ENCODE measurements around the gene PSMG1.

PSMG1 gene

GRCh38 chr21:39155578-39155977, 27.7 kb downstream of the PSMG1 start:
- no peak for DNase-seq

DNA sequence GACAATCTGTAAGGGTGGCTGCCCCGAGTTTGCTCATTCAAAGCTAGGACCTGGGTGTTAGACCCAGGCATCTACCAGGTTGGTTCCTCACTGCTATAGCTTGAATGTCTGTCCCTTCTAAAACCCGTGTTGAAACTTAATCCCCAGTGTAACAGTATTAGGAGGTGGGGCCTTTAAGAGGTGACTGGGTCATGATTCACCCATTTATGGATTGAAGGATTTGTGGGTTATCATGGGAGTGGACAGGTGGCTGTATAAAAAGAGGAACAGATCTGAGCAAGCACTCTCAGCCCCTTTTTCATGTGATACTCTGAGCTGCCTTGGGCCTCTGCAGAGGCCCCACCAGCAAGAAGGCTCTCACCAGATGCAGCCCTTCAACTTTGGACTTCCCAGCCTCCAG, 29.4 kb downstream of the PSMG1 start:
- DNase-seq = no peak

- DNase-seq = no peak
Measured at GRCh38 chr21:39153373-39153772, 29.9 kb downstream of the PSMG1 start.

GRCh38 chr21:39152271-39152670, 31.0 kb downstream of the PSMG1 start:
- DNase-seq = no peak

DNA sequence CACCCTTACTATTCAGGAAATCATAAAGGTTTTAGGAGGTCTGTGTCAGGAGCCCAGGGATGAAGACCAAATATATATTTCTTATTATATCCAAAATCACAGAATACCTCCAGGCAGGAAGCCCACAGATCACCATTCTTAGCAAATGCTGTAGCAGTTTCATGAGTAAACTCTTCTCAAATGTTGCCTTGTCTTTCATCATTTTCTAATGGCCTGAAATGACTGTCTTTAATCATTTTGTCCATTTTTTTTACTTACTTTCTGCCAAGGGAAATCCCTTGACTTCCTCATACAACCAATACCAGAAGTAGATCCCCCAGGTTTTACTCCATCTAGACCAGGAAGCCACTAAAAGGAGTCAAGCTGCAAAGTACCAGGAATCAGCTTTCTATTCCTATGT, 32.4 kb downstream of the PSMG1 start:
- no peak for DNase-seq

DNA sequence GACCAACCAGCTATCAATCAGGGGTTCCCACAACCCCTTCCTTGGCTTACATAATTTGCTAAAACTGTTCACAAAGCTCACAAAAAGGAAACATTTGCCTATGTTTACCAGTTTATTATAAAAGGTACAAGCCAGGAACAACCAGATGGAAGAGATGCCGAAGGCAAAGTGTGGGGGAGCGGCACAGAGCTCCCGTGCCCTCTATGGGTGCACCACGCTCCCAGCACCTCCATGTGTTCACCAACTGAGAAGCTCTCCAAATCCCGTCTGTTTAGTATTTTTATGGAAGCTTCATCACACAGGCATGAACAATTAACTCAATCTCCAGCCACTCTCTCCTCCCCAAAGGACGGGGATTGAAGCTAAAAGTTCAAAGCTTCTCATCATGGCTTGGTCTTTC, 32.9 kb downstream of the PSMG1 start:
- DNase-seq = no peak

GRCh38 chr21:39149882-39150281, 33.4 kb downstream of the PSMG1 start:
- no peak for DNase-seq

DNA sequence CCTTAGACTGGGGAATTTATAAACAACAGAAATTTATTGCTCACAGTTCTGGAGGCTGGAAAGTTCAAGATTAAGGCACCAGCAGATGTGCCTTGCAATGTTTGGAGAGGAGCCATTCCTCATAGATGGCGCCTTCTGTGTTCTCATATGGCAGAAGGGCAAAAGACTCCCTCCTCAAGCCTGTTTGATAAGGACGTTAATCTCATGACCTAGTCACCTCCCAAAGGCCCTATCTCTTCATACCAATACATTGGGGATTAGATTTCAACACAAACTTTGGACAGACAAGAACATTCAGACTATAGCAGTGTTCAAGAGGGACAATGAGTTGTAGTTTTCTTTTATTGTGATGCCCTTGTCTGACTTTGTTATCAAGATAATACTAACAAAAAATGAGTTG, 34.3 kb downstream of the PSMG1 start:
- no peak for DNase-seq

GRCh38 chr21:39144191-39144590, 39.1 kb downstream of the PSMG1 start:
- DNase-seq = no peak

- no peak for DNase-seq
Measured at GRCh38 chr21:39142972-39143371, 40.3 kb downstream of the PSMG1 start.

DNA sequence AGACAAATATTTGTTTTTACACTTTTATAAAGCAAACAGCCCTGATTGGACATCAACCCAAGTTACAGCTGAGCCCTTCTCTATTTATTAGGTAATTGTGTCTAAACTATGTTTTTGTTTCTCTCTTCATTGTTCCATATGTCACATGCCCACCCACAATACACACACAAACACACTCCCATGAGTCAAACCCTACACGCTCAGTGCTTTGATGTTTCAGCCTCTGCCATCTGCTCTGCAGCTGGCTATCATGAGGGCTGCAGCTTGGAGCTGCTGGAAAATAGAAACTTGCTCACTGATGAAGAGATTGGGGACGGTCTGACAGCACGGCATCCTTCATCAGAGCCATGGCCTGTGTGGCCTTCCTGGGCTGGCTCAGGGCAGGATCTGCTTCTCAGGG, 41.7 kb downstream of the PSMG1 start:
- DNase-seq = peak in 1 of 3 experiments; percentile 49

DNA sequence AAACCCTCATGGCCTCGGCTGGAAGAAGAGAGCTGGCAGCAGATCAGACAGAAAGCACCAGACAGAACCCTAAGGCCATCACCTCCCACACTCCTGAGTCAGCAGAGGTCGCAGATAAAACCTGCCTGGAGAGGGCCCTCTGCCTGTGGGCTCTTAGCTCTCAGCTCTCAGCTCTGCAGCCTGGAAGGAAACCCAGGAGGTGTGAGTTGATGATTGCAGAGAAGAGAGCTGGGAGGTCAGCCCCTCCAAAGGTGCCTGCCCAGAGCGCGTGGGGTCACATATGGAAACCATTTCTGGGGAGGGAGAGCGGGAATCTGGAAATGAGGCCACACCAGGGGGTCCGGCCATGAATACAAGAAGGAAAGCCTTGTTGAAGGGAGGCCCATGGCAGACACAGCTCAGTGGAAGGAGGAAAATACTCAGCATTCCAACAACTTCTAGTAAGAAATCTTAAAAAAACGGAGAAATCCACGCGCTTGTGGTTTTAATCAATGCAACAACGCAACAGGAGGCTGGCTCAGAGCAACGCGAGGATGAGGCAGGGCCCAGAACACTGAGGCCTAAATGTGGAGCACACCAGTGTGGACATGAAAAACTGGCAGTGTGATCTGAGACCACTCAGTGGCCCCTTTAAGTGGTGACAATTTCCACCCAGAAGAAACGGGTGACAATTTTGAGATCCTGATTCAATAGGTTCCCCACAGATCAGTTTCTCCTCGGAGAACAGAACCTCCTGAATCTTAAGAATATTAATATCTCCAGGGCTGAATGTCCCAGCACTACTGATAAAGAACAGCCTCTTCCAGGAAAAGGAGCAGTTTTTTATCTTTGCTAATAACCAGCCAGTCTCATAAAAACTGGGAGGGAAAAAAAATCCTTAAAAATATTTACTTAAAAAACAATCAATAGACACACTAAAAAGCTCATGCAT, 45.7 kb downstream of the PSMG1 start:
- DNase-seq = peak in 1 of 3 experiments; percentile 33

GRCh38 chr21:39136711-39137110, 46.5 kb downstream of the PSMG1 start:
- DNase-seq = no peak

DNA sequence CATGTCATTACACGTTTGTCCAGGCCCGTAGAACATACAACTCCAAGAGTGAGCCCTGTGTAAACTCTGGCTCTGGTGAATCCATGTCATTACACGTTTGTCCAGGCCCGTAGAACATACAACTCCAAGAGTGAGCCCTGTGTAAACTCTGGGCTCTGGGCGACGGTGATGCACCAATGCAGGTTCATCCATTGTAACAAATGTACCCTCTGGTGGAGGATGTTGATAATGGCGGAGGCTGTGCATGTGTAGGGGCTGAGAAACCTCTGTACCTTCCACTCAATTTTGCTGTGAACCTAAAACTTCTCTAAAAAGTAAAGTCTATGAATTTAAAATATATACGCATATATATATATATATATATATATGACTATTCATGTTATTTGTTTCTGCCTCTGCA, 47.1 kb downstream of the PSMG1 start:
- DNase-seq = peak; percentile 27 to 71 (median 30)

DNA sequence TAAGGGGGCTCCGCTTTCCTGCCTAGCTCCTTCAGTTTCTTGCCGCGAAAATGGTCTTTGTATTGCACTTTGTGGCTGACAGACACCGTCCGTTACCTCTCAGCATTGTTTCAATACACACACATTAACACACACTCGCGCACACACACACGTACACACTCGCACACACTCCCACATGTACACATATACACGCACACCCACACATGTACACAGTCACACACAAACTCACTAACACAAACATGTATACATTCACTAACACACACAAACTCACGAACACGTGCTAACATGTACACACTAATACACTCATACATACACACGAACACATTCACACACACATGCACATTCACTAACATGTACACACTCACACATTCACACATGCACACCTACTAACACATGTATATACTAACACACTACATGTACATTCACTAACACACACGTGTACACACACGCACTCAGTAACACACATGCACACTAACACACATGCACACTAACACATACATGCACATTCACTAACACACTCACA, 48.9 kb downstream of the PSMG1 start:
- no peak for DNase-seq

DNA sequence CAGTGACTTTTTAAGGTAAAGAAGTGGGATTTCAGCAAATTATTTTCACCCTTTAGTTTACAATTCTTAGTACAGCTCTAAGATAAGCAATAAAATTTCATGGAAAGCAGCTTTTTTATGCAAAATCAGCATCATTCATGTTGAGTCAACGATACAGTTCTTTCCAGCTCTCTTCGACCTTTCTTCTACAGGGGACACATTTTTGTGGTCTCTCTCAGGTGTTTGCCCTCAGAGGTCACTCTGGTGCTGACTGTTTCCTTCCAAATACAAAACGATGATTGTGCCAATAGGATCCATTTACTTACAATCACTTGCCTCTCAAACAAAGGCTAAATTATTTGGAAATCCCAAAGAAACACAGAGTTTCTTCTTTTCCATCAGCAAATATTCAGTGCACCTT, 51.0 kb downstream of the PSMG1 start:
- no peak for DNase-seq

GRCh38 chr21:39131791-39132190, 51.5 kb downstream of the PSMG1 start:
- DNase-seq = no peak

DNA sequence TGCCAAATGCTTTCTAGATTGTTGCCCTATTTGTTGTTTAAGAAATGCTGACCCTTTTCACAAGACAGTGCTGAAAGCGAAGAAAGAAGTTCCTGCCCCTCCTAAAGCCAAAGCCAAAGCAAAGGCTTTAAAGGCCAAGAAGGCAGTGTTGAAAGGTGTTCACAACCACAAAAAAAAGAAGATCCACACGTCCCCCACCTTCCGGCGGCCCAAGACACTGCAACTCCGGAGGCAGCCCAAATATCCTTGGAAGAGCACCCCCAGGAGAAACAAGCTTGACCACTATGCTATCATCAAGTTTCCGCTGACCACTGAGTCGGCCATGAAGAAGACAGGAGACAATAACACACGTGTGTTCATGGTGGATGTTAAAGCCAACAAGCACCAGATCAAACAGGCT, 55.7 kb downstream of the PSMG1 start:
- DNase-seq = no peak

DNA sequence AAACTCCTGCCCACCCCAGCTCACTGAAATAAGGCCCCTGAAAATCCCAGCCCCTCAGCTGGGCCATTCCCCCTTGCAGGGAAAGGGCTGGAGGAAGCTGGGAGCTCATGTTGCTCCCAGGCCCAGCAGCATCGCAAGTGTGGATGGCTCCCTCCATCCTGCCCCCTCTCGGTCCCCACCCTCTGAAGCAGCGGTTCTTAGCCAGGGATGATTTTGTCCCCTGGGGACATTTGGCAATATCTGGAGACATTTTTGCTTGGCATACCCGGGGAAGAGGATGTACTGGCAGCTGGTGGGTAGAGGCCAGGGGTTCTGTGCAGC, 56.8 kb downstream of the PSMG1 start:
- DNase-seq = no peak

DNA sequence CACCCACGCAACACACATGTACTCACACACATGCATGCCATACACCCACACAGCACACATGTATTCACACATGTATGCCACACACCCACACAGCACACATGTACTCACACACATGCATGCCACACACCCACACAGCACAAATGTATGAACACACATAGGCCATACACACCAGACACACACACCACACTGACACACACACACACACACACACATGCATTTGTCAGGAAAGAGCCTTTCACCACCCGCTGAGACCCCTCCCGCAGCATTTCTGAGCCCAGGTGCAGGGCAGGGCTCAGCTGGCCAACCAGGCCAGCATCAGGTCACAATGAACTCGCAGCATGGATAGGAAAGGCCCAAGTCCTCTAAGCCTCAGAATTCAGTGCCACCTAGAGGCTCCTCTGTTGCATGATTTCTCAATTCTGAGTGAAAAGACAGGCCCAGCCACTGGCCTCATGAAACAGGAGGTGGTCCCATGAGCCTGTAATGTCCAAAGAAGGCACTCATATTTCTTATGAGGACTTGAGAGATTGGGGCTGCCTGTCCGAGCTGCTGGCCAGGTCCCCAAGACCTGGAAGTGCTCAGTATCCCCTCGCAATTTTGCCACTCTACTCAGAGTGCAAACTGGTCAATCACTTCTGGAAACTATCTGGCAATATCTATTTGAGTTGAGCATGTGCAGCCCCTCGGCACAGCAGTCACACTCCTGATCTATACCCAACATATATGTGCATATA, 57.3 kb downstream of the PSMG1 start:
- DNase-seq = peak; percentile 77 to 92 (median 80)
